Gastrocnemius medialis (tissue), 4 donors: ENCODE results near the gene DKC1.
"Not testable (repeated sequence)": the region's sequence is repeated elsewhere in the genome, so short reads cannot be mapped to it uniquely, and the experiment has no call there.

ENCODE experiments used
- POLR2A ChIP-seq, 2 donors: fragments of 450-650 bp; IDR thresholded peaks; one replicate each; pipeline ENCODE4 v1.6.1; 2017; ENCODE audit warnings: antibody characterized with exemption in 2 of 2, mild to moderate bottlenecking in 2 of 2, moderate library complexity in 2 of 2
- TF ChIP-seq, protein P1 (sequence below), 5 experiments: fragments of 450-650 bp in 3 of 5; fragments of 200-600 bp in 2 of 5; sonication (generic) in 2 of 5; IDR thresholded peaks in 4 of 5; conservative IDR thresholded peaks in 1 of 5; 1 replicate in 4 of 5; 2 replicates in 1 of 5; pipeline ENCODE4 v1.5.1; 2016 to 2019; ENCODE audit warnings: antibody characterized with exemption in 5 of 5, mild to moderate bottlenecking in 3 of 5, moderate library complexity in 3 of 5

GRCh38 chrX:154817048-154817618 is 54.5 kb downstream of the DKC1 start:
- TF ChIP-seq, protein P1, sequence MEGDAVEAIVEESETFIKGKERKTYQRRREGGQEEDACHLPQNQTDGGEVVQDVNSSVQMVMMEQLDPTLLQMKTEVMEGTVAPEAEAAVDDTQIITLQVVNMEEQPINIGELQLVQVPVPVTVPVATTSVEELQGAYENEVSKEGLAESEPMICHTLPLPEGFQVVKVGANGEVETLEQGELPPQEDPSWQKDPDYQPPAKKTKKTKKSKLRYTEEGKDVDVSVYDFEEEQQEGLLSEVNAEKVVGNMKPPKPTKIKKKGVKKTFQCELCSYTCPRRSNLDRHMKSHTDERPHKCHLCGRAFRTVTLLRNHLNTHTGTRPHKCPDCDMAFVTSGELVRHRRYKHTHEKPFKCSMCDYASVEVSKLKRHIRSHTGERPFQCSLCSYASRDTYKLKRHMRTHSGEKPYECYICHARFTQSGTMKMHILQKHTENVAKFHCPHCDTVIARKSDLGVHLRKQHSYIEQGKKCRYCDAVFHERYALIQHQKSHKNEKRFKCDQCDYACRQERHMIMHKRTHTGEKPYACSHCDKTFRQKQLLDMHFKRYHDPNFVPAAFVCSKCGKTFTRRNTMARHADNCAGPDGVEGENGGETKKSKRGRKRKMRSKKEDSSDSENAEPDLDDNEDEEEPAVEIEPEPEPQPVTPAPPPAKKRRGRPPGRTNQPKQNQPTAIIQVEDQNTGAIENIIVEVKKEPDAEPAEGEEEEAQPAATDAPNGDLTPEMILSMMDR (IDR thresholded peaks at IDR 0.05 in 4 of 5, conservative IDR thresholded peaks at IDR 0.05 in 1 of 5), result not testable (repeated sequence)
- TF ChIP-seq POLR2A (IDR thresholded peaks at IDR 0.05), result not testable (repeated sequence)
